IMR-90 (cell line): ENCODE measurements around the gene CEP290. TPM values are rescaled to one million over a fixed set of nuclear protein-coding genes. Genes with fewer than 3 reads are reported as not detected.

Experiments used
- ATAC-seq: fragments of 200-7000 bp; cut with Tn5 transposase; 2 replicates; pipeline ENCODE4 v1.9.1; 2020; ENCODE audit warnings: low read depth, mild to moderate bottlenecking, moderate library complexity
- BruUV-seq: library from RNA; stranded (reverse); fragments of 400-500 nt; replicated peaks from 2 replicates; lab custom pipeline; 2021; lab: Mats Ljungman, UMichigan
- CTCF ChIA-PET: fragments of 300-600 bp; formaldehyde crosslinking; extraction: SDS; loops from one replicate; lab custom pipeline; 2021; ENCODE audit warnings: antibody characterized with exemption; lab: Yijun Ruan, JAX
- POLR2A ChIA-PET: fragments of 300-600 bp; sonication (Branson Sonifier 250); formaldehyde crosslinking; loops from one replicate; lab custom pipeline; 2022; ENCODE audit warnings: antibody characterized with exemption; ENCODE audit not compliant: unreplicated experiment; lab: Charles Lee
- DNase-seq: peaks from one replicate; pipeline ENCODE4 v3.0.0; 2013
- H2AFZ ChIP-seq: replicated peaks from 2 replicates; pipeline ENCODE3; 2013; ENCODE audit warnings: low read length, mild to moderate bottlenecking; ENCODE audit not compliant: poor library complexity
- H2AK5ac ChIP-seq: 2 replicates; pipeline ENCODE4 v1.6.1; 2013; ENCODE audit warnings: low read depth, low read length, inconsistent platforms
- H2AK9ac ChIP-seq: replicated peaks from 2 replicates; pipeline ENCODE3; 2013; ENCODE audit warnings: mild to moderate bottlenecking, low read depth, low read length, moderate library complexity; ENCODE audit not compliant: poor library complexity
- H2BK120ac ChIP-seq: 2 replicates; pipeline ENCODE4 v1.6.1; 2013; ENCODE audit warnings: low read depth, low read length, inconsistent platforms
- H2BK15ac ChIP-seq: 3 replicates; pipeline ENCODE4 v1.6.1; 2013; ENCODE audit warnings: low read depth, low read length, inconsistent platforms
- H2BK20ac ChIP-seq: 2 replicates; pipeline ENCODE4 v1.6.1; 2013; ENCODE audit warnings: low read depth, mild to moderate bottlenecking, inconsistent platforms, low read length, moderate library complexity
- H2BK5ac ChIP-seq: 2 replicates; pipeline ENCODE4 v1.6.1; 2013; ENCODE audit warnings: mild to moderate bottlenecking, low read depth, low read length, inconsistent platforms; ENCODE audit not compliant: poor library complexity, severe bottlenecking
- H3K14ac ChIP-seq: replicated peaks from 2 replicates; pipeline ENCODE4 v1.6.1; 2013; ENCODE audit warnings: low read depth, low read length, inconsistent platforms
- H3K18ac ChIP-seq: 2 replicates; pipeline ENCODE4 v1.6.1; 2013; ENCODE audit warnings: low read depth, low read length, control low read depth
- H3K23ac ChIP-seq: 2 replicates; pipeline ENCODE4 v1.6.1; 2013; ENCODE audit warnings: low read depth, low read length, inconsistent platforms
- H3K27ac ChIP-seq: 2 replicates; pipeline ENCODE4 v1.5.1; 2013; ENCODE audit warnings: mild to moderate bottlenecking, control low read depth, low read length; ENCODE audit not compliant: insufficient read depth
- H3K27me3 ChIP-seq: 2 replicates; pipeline ENCODE4 v1.6.1; 2013; ENCODE audit warnings: low read length; ENCODE audit not compliant: control insufficient read depth, insufficient read depth
- H3K36me3 ChIP-seq: 2 replicates; pipeline ENCODE4 v1.6.1; 2013; ENCODE audit warnings: low read length, mixed read lengths; ENCODE audit not compliant: control insufficient read depth, insufficient read depth
- H3K4ac ChIP-seq: 2 replicates; pipeline ENCODE4 v1.6.1; 2013; ENCODE audit warnings: low read depth, low read length, inconsistent platforms
- H3K4me1 ChIP-seq: 2 replicates; pipeline ENCODE4 v1.6.1; 2013; ENCODE audit warnings: low read length, mixed read lengths; ENCODE audit not compliant: control insufficient read depth, insufficient read depth
- H3K4me2 ChIP-seq: 2 replicates; pipeline ENCODE4 v1.6.1; 2013; ENCODE audit warnings: low read depth, mild to moderate bottlenecking, control low read depth, low read length, moderate library complexity
- H3K4me3 ChIP-seq: 2 replicates; pipeline ENCODE4 v1.5.1; 2013; ENCODE audit warnings: low read depth, mild to moderate bottlenecking, control low read depth, low read length, moderate library complexity; ENCODE audit not compliant: insufficient read depth
- H3K56ac ChIP-seq: 2 replicates; pipeline ENCODE4 v1.6.1; 2013; ENCODE audit warnings: low read length, inconsistent platforms; ENCODE audit not compliant: insufficient read depth; ENCODE audit errors: extremely low read depth
- H3K79me1 ChIP-seq, 2 experiments: 2 replicates each; pipeline ENCODE4 v1.6.1; 2013; ENCODE audit warnings: low read length in 2 of 2, inconsistent platforms in 1 of 2, low read depth in 1 of 2
- H3K9ac ChIP-seq: 2 replicates; pipeline ENCODE4 v1.6.1; 2013; ENCODE audit warnings: low read depth, low read length, control low read depth
- H3K9me1 ChIP-seq: 2 replicates; pipeline ENCODE4 v1.6.1; 2013; ENCODE audit warnings: low read length, inconsistent platforms; ENCODE audit not compliant: insufficient read depth
- H3K9me3 ChIP-seq: 2 replicates; pipeline ENCODE4 v1.6.1; 2013; ENCODE audit warnings: low read length; ENCODE audit not compliant: control insufficient read depth, insufficient read depth
- H4K20me1 ChIP-seq: 2 replicates; pipeline ENCODE4 v1.6.1; 2013; ENCODE audit warnings: low read length, inconsistent platforms; ENCODE audit not compliant: insufficient read depth
- H4K5ac ChIP-seq: 2 replicates; pipeline ENCODE4 v1.6.1; 2013; ENCODE audit warnings: mild to moderate bottlenecking, low read depth, low read length, control low read depth
- H4K8ac ChIP-seq, 2 experiments: 2 replicates each; pipeline ENCODE4 v1.6.1; 2013; ENCODE audit warnings: low read depth in 2 of 2, low read length in 2 of 2, control low read depth in 1 of 2, inconsistent platforms in 1 of 2
- H4K91ac ChIP-seq: 2 replicates; pipeline ENCODE4 v1.6.1; 2013; ENCODE audit warnings: low read depth, low read length, inconsistent platforms; ENCODE audit not compliant: insufficient read depth
- BHLHE40 ChIP-seq: fragments of 150-350 bp; IDR thresholded peaks from 2 replicates; pipeline ENCODE4 v1.6.1; 2016; ENCODE audit warnings: mild to moderate bottlenecking, low read depth, low read length
- CEBPB ChIP-seq: IDR thresholded peaks from 2 replicates; pipeline ENCODE4 v1.6.1; 2012; ENCODE audit warnings: low read depth, low read length, improper control_type of control experiment
- CHD1 ChIP-seq: IDR thresholded peaks from 2 replicates; pipeline ENCODE4 v1.6.1; 2012; ENCODE audit warnings: low read depth, low read length, improper control_type of control experiment
- FOS ChIP-seq: fragments of 150-350 bp; IDR thresholded peaks from 2 replicates; pipeline ENCODE4 v1.6.1; 2016; ENCODE audit warnings: low read depth, low read length
- MAFK ChIP-seq: IDR thresholded peaks from 2 replicates; pipeline ENCODE4 v1.6.1; 2012; ENCODE audit warnings: low read depth, low read length, improper control_type of control experiment
- MXI1 ChIP-seq: IDR thresholded peaks from 2 replicates; pipeline ENCODE4 v1.6.1; 2012; ENCODE audit warnings: low read depth, mild to moderate bottlenecking, low read length, moderate library complexity, borderline replicate concordance
- NFE2L2 ChIP-seq: fragments of 150-350 bp; IDR thresholded peaks from 2 replicates; pipeline ENCODE4 v1.6.1; 2016; ENCODE audit warnings: low read depth, mild to moderate bottlenecking, low read length
- POLR2A ChIP-seq: IDR thresholded peaks from 2 replicates; pipeline ENCODE4 v1.6.1; 2012; ENCODE audit warnings: mild to moderate bottlenecking, low read depth, low read length
- RAD21 ChIP-seq: IDR thresholded peaks from 2 replicates; pipeline ENCODE4 v1.6.1; 2012; ENCODE audit warnings: low read length, improper control_type of control experiment
- RFX5 ChIP-seq: IDR thresholded peaks from 2 replicates; pipeline ENCODE4 v1.8.0; 2012; ENCODE audit warnings: low read depth, mild to moderate bottlenecking, low read length, moderate library complexity
- SMC3 ChIP-seq: fragments of 150-350 bp; IDR thresholded peaks from 2 replicates; pipeline ENCODE4 v1.6.1; 2016; ENCODE audit warnings: low read depth, mild to moderate bottlenecking, antibody characterized with exemption, low read length, moderate library complexity
- WGBS, 2 experiments: methylation state at CpG; one replicate each; pipeline versions ENCODE4 v1.1.5 to v1.1.7; 2013; ENCODE audit warnings: missing lambda C conversion rate in 2 of 2; ENCODE audit not compliant: insufficient read length in 1 of 2; ENCODE audit errors: extremely low coverage in 2 of 2; 5-methylcytosine and 5-hydroxymethylcytosine counted together
- dilution Hi-C: fragments of 300-500 bp; cut with HindIII; formaldehyde crosslinking; loops from one replicate; pipeline ENCODE4 v1.14.3; 2018; ENCODE audit warnings: low sequenced_read_pairs; ENCODE audit not compliant: unreplicated experiment
- in situ Hi-C: fragments of 300-500 bp; cut with MboI; formaldehyde crosslinking; loops from 3 replicates; pipeline ENCODE4 v1.14.3; 2019; ENCODE audit warnings: low sequenced_read_pairs, inconsistent platforms, mixed read lengths
- intact Hi-C: fragments of 100-400 bp; cut with micrococcal nuclease; formaldehyde crosslinking; loops from 2 replicates; pipeline ENCODE4 v1.10.0; 2022
- polyA plus RNA-seq, 3 experiments: library from polyadenylated mRNA; depleted of rRNA; stranded (reverse); fragments of >200 nt; gene quantifications; 2 replicates each; pipeline ENCODE4 v1.2.3, GENCODE V29; 2012; ENCODE audit warnings: low replicate concordance in 1 of 3
- total RNA-seq: library from RNA; depleted of rRNA; stranded (reverse); fragments of >200 nt; gene quantifications from 2 replicates; pipeline ENCODE4 v1.2.3, GENCODE V29; 2012
- TF ChIP-seq, protein P1 (sequence below): fragments of 150-350 bp; IDR thresholded peaks from 2 replicates; pipeline ENCODE4 v1.6.1; 2017; ENCODE audit warnings: mild to moderate bottlenecking, antibody characterized with exemption, low read length, low read depth

The CEP290 gene
- total and polyA plus RNA-seq, 2 of the 4 experiments (the other 2 are of a cell fraction) = 4.3 to 7.9 TPM

GRCh38 chr12:88145567-88146505, 3.9 kb upstream of the CEP290 start (continued):
- no peak for TF ChIP-seq SMC3
- TF ChIP-seq CHD1 = no peak

GRCh38 chr12:88144546-88145468, 2.9 kb upstream of the CEP290 start:
- intact Hi-C loops = no loop called here
- no TSS peak for BruUV-seq
- H2AFZ ChIP-seq = no peak overlapping the region
- H4K8ac ChIP-seq = no peak overlapping the region
- H3K79me1 ChIP-seq = peaks cover 23 to 42% of the 10 kb centered on the region in 2 experiments
- no peak overlapping the region for H3K4ac ChIP-seq
- H2AK9ac ChIP-seq = no peak overlapping the region
- no peak overlapping the region for H2BK5ac ChIP-seq
- DNase-seq = no peak
- no peak overlapping the region for H3K4me3 ChIP-seq
- no peak overlapping the region for H2AK5ac ChIP-seq
- ATAC-seq = no peak
- no peak overlapping the region for H2BK15ac ChIP-seq
- dilution Hi-C loops = no loop called here
- H4K91ac ChIP-seq = no peak overlapping the region
- H3K23ac ChIP-seq = peak overlapping the region; percentile 4; the same call in 1 of the 2 replicates
- H3K27ac ChIP-seq = no peak overlapping the region
- ChIA-PET CTCF (no interaction called here), POLR2A (interaction anchor here (0.7 kb wide), 1 partner anchor 949 kb away, joined by 3 read pairs; no protein-coding TSS in a partner anchor)
- no peak overlapping the region for H2BK120ac ChIP-seq
- no peak overlapping the region for H3K56ac ChIP-seq
- H3K9me1 ChIP-seq = no peaks in the 10 kb centered on the region; the same call in 1 of the 2 replicates
- in situ Hi-C loops = loop anchor here (25.0 kb wide), 1 partner anchor 1367 kb away; the partner anchor contains the start of gene GALNT4
- H4K20me1 ChIP-seq = no peaks in the 10 kb centered on the region
- no peak overlapping the region for H3K4me2 ChIP-seq
- no peaks in the 10 kb centered on the region for H3K4me1 ChIP-seq
- no peak overlapping the region for H3K9ac ChIP-seq
- H2BK20ac ChIP-seq = no peak overlapping the region
- no peaks in the 10 kb centered on the region for H3K36me3 ChIP-seq
- 100% methylated on average over 2 of the region's 3 CpGs; no CpG with 5 or more reads in 1 of the 2 experiments for WGBS, 2 experiments
- no peak overlapping the region for H3K18ac ChIP-seq
- no peak overlapping the region for H4K5ac ChIP-seq
- no peak overlapping the region for H3K14ac ChIP-seq
- H3K9me3 ChIP-seq = no peaks in the 10 kb centered on the region
- no peaks in the 10 kb centered on the region for H3K27me3 ChIP-seq
- TF ChIP-seq MXI1 = no peak
- TF ChIP-seq SMC3 = no peak
- no peak for TF ChIP-seq NFE2L2
- TF ChIP-seq RFX5 = no peak
- TF ChIP-seq CEBPB = no peak
- no peak for TF ChIP-seq RAD21
- no peak for TF ChIP-seq MAFK
- no peak for TF ChIP-seq POLR2A
- no peak for TF ChIP-seq FOS
- TF ChIP-seq, protein P1, sequence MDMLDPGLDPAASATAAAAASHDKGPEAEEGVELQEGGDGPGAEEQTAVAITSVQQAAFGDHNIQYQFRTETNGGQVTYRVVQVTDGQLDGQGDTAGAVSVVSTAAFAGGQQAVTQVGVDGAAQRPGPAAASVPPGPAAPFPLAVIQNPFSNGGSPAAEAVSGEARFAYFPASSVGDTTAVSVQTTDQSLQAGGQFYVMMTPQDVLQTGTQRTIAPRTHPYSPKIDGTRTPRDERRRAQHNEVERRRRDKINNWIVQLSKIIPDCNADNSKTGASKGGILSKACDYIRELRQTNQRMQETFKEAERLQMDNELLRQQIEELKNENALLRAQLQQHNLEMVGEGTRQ = no peak
- no peak for TF ChIP-seq CHD1
- TF ChIP-seq BHLHE40 = no peak
